WTC11 (cell line): ENCODE data around the gene KDM2A. TPM values are rescaled to one million over a fixed set of nuclear protein-coding genes. Genes with fewer than 3 reads are reported as not detected.
A peak's percentile ranks its signal among the peaks of the same experiment; 100 is the strongest.

ENCODE experiments used
- ATAC-seq: fragments of 200-7000 bp; cut with Tn5 transposase; 2 replicates; pipeline ENCODE4 v1.10.0; 2021; ENCODE audit warnings: mild to moderate bottlenecking, moderate library complexity
- CTCF ChIA-PET: fragments of 300-600 bp; sonication (Branson Sonifier 250); formaldehyde crosslinking; loops from one replicate; lab custom pipeline; 2021; ENCODE audit warnings: antibody characterized with exemption; lab: Charles Lee
- POLR2A ChIA-PET: fragments of 350-600 bp; sonication (Branson Sonifier 250); formaldehyde crosslinking; loops from one replicate; lab custom pipeline; 2021; ENCODE audit warnings: antibody characterized with exemption; lab: Charles Lee
- DNase-seq: peaks from one replicate; pipeline ENCODE4 v3.0.0; 2021; ENCODE audit warnings: low spot score
- H3K27ac Mint-ChIP-seq: 2 replicates; pipeline ENCODE4 v1.8.0; 2021; ENCODE audit warnings: mixed read lengths
- H3K27me3 Mint-ChIP-seq: 2 replicates; pipeline ENCODE4 v1.8.0; 2021; ENCODE audit warnings: low read depth, mild to moderate bottlenecking, moderate library complexity, mixed read lengths
- H3K36me3 Mint-ChIP-seq: 2 replicates; pipeline ENCODE4 v1.8.0; 2021; ENCODE audit warnings: mixed read lengths
- H3K4me1 Mint-ChIP-seq: 2 replicates; pipeline ENCODE4 v1.8.0; 2022; ENCODE audit warnings: mixed read lengths
- H3K4me3 Mint-ChIP-seq: 2 replicates; pipeline ENCODE4 v1.8.0; 2021; ENCODE audit warnings: mild to moderate bottlenecking, moderate library complexity, mixed read lengths
- H3K9me3 Mint-ChIP-seq: 2 replicates; pipeline ENCODE4 v1.8.0; 2021; ENCODE audit warnings: mixed read lengths
- ATF6 ChIP-seq: sonication (generic); formaldehyde crosslinking; IDR thresholded peaks from 2 replicates; pipeline ENCODE4 v1.8.1; 2023; ENCODE audit warnings: mild to moderate bottlenecking, missing genetic modification reagents
- CREB1 ChIP-seq: sonication (generic); formaldehyde crosslinking; IDR thresholded peaks from 2 replicates; pipeline ENCODE4 v1.8.0; 2023; ENCODE audit warnings: mild to moderate bottlenecking, missing genetic modification reagents
- ETV6 ChIP-seq: sonication (generic); formaldehyde crosslinking; IDR thresholded peaks from 2 replicates; pipeline ENCODE4 v1.8.1; 2022; ENCODE audit warnings: mild to moderate bottlenecking, missing genetic modification reagents
- FOXP1 ChIP-seq: sonication (generic); formaldehyde crosslinking; IDR thresholded peaks from 2 replicates; pipeline ENCODE4 v1.8.0; 2022; ENCODE audit warnings: missing genetic modification reagents, mild to moderate bottlenecking, moderate library complexity, borderline replicate concordance
- GABPB1 ChIP-seq: sonication (generic); formaldehyde crosslinking; IDR thresholded peaks from 2 replicates; pipeline ENCODE4 v1.8.1; 2023; ENCODE audit warnings: mild to moderate bottlenecking, missing genetic modification reagents
- IRF2 ChIP-seq: sonication (generic); formaldehyde crosslinking; IDR thresholded peaks from 2 replicates; pipeline ENCODE4 v1.8.0; 2022; ENCODE audit warnings: low read depth, missing genetic modification reagents, borderline replicate concordance
- MAX ChIP-seq: sonication (generic); formaldehyde crosslinking; IDR thresholded peaks from 2 replicates; pipeline ENCODE4 v1.8.0; 2022; ENCODE audit warnings: mild to moderate bottlenecking, missing genetic modification reagents
- TEAD1 ChIP-seq: sonication (generic); formaldehyde crosslinking; IDR thresholded peaks from 2 replicates; pipeline ENCODE4 v1.8.0; 2022; ENCODE audit warnings: mild to moderate bottlenecking, missing genetic modification reagents
- USF2 ChIP-seq: sonication (generic); formaldehyde crosslinking; IDR thresholded peaks from 2 replicates; pipeline ENCODE4 v1.8.1; 2023; ENCODE audit warnings: mild to moderate bottlenecking, missing genetic modification reagents, moderate library complexity
- ZMAT4 ChIP-seq: fragments of 250-450 bp; sonication (Bioruptor Pico); IDR thresholded peaks from 2 replicates; pipeline ENCODE4 v1.9.0; 2021; ENCODE audit warnings: mild to moderate bottlenecking
- total RNA-seq: library from RNA; stranded (reverse); gene quantifications from 3 replicates; pipeline ENCODE4 v1.2.3, GENCODE V29; 2021

The KDM2A gene
- total RNA-seq, 1 experiment from 2014 or later = 58.0 TPM

GRCh38 chr11:67271205-67271540 lies 152.1 kb downstream of the KDM2A start (continued):
- TF ChIP-seq MAX (no peak), GABPB1 (CRISPR knock-in tag) (no peak), IRF2 (CRISPR knock-in tag) (no peak)
- TF ChIP-seq, all 79 proteins: peak for 0

GRCh38 chr11:67271541-67272284 lies 152.7 kb downstream of the KDM2A start:
- ChIA-PET POLR2A (no interaction called here), CTCF (interaction anchor here (0.6 to 3.0 kb wide), 11 partner anchors 9 to 388 kb away, joined by 3 to 14 read pairs (median 7); partner anchors contain the start of genes ANKRD13D and SSH3)
- peaks cover 57% of the 10 kb centered on the region for H3K4me1 Mint-ChIP-seq
- DNase-seq (peak; percentile 28), ATAC-seq (0 out of 2 replicates have a peak, but pooled peaks have one; percentile 4)
- H3K36me3 Mint-ChIP-seq = no peaks in the 10 kb centered on the region
- H3K4me3 Mint-ChIP-seq = peak overlapping the region; percentile 53; the same call in 1 of the 2 replicates
- H3K9me3 Mint-ChIP-seq = no peaks in the 10 kb centered on the region
- TF ChIP-seq USF2 (CRISPR knock-in tag) (no peak), ETV6 (CRISPR knock-in tag) (peak; percentile 100)
- H3K27ac Mint-ChIP-seq = peak overlapping the region; percentile 94; the same call in 1 of the 2 replicates
- no peaks in the 10 kb centered on the region; the same call in 1 of the 2 replicates for H3K27me3 Mint-ChIP-seq

GRCh38 chr11:67272327-67273259 lies 153.5 kb downstream of the KDM2A start:
- Mint-ChIP-seq H3K27ac (no peak overlapping the region), H3K9me3 (no peaks in the 10 kb centered on the region), H3K27me3 (no peaks in the 10 kb centered on the region), H3K36me3 (no peaks in the 10 kb centered on the region), H3K4me1 (peaks cover 62% of the 10 kb centered on the region)
- DNase-seq (no peak), ATAC-seq (no peak)
- CTCF ChIA-PET = interaction anchor here (0.6 to 1.9 kb wide), 6 partner anchors 10 to 100 kb away, joined by 3 to 12 read pairs (median 4); no protein-coding TSS in a partner anchor
- POLR2A ChIA-PET = no interaction called here
- peak; percentile 5; the same call in 1 of the 2 replicates for TF ChIP-seq FOXP1
- TF ChIP-seq CREB1 (CRISPR knock-in tag) = no peak
- TF ChIP-seq TEAD1 (CRISPR knock-in tag) = no peak
- TF ChIP-seq ZMAT4 (CRISPR knock-in tag) = no peak
- TF ChIP-seq, all 79 proteins: peak for 1
- no peak overlapping the region for H3K4me3 Mint-ChIP-seq

GRCh38 chr11:67273260-67273990 lies 154.4 kb downstream of the KDM2A start:
- Mint-ChIP-seq H3K27ac (no peak overlapping the region), H3K4me1 (peaks cover 59% of the 10 kb centered on the region), H3K27me3 (no peaks in the 10 kb centered on the region), H3K9me3 (no peaks in the 10 kb centered on the region)
- POLR2A ChIA-PET = no interaction called here
- no peak for ATAC-seq
- DNase-seq = peak; percentile 11
- TF ChIP-seq ATF6 (CRISPR knock-in tag) = no peak
- TF ChIP-seq, all 79 proteins: peak for 0
- no peaks in the 10 kb centered on the region for H3K36me3 Mint-ChIP-seq
- CTCF ChIA-PET = interaction anchor here (0.7 to 1.9 kb wide), 2 partner anchors 12 to 30 kb away, joined by 4 to 7 read pairs; partner anchors contain the start of gene SSH3
- H3K4me3 Mint-ChIP-seq = no peak overlapping the region
